Activated gamma-delta T cell (primary cell): ENCODE data around the gene GAA.
"Not testable (repeated sequence)": the region's sequence is repeated elsewhere in the genome, so short reads cannot be mapped to it uniquely, and the experiment has no call there.

Source experiments
- DNase-seq: peaks from one replicate; lab custom pipeline; 2025; lab: John Stamatoyannopoulos, UW

The GAA gene

GRCh38 chr17:80083136-80083661 lies 18.2 kb upstream of the GAA start:
- no peak for DNase-seq

DNA sequence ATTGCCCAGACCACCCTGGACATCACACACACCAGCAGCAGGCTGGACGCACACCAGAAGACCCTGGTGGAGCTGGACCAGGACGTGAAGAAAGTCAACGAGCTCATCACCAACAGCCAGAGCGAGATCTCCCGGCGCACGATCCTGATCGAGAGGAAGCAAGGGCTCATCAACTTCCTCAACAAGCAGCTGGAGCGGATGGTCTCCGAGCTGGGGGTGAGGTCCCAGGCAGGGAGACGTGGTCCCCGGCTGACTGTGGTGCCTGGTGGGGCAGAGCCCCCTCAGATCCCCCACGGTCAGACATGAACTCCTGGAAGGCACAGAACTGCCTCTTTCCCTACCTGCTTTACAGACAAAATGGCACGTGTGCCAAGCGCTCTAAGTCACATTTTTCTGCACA lies 16.6 kb upstream of the GAA start:
- DNase-seq, result no peak

DNA sequence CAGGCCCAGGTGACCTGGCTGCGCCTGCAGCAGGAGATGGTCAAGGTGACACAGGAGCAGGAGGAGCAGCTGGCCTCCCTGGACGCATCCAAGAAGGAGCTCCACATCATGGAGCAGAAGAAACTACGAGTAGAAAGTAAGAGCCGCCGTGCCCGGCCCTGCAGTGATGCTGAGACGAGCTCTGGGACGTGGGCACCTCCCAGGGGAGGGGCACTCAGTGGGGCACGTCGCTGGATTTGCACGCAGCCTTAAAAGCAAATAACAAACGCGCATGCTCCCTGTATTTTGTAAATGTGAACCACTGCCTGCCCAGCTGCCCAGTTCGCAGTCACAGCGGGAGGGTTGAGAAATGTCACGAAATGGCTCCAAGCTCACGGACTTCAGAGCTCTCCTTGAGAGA lies 15.3 kb upstream of the GAA start:
- DNase-seq, result no peak

- DNase-seq, result no peak
Measured at GRCh38 chr17:80086616-80087015, 14.8 kb upstream of the GAA start.

DNA sequence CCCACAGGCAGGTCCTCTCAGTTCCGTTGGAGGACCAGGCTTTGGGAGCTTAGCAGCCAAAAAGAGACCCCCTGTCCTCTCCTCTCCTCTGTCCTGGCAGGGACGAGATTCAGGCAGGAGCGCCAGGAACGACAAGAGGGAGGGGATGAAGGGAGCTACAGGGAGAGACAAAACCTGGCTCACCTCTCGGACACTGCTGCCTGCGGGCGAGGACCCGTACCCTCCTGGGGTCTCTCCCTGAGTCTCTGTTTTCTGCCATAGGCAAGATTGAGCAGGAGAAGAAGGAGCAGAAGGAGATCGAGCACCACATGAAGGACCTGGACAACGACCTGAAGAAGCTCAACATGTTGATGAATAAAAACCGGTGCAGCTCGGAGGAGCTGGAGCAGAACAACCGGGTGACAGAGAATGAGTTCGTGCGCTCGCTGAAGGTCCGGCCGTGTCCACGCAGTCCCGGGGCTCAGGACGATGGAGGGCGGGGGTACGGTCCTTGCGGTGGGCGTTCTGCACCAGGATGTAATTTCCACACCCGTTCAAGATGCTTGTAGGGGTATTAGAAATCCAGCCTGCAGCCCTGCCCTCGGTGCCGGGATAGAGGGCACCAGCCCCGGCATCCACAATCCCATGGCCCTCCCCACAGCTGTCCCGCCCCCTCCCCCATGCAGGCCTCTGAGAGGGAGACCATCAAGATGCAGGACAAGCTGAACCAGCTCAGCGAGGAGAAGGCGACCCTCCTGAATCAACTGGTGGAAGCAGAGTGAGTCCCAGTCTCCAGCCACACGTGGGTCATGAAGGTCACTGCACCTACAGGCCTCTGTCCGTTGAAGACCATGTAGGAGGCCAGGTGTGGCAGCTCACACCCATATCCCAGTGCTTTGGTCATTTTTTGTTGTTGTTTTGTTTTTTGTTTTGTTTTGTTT lies 13.8 kb upstream of the GAA start:
- DNase-seq, result no peak

- no peak for DNase-seq
Measured at GRCh38 chr17:80089762-80090161, 11.6 kb upstream of the GAA start.

DNA sequence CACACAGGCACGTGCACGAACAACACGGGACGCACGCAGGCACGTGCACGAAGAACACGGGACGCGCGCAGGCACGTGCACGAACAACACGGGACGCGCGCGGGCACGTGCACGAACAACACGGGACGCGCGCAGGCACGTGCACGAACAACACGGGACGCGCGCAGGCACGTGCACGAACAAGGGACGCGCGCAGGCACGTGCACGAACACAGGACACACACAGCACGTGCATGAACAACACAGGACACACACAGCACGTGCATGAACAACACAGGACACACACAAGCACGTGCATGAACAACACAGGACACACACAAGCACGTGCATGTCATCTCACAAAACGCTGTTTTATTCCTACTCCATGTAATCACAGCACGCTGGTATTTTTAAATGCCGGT lies 11.2 kb upstream of the GAA start:
- DNase-seq, result not testable (repeated sequence)

- no peak for DNase-seq
Measured at GRCh38 chr17:80091376-80091775, 10.0 kb upstream of the GAA start.

DNA sequence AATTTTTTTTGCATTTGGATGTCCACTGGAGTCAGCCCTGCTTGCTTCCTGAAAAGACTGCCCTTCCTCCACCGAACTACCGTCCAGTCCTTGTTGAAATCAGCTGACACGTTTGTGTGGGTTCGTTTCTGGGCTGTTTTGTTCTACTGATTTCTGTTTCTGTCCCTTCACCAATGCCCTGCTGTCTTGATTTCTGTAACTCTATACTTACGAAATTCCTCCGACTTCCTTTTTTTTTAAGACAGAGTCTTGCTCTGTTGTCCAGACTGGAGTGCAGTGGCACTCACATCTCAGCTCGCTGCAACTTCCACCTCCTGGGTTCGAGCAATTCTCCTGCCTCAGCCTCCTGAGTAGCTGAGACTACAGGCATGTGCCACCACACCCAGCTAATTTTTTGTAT lies 8.4 kb upstream of the GAA start:
- no peak for DNase-seq

DNA sequence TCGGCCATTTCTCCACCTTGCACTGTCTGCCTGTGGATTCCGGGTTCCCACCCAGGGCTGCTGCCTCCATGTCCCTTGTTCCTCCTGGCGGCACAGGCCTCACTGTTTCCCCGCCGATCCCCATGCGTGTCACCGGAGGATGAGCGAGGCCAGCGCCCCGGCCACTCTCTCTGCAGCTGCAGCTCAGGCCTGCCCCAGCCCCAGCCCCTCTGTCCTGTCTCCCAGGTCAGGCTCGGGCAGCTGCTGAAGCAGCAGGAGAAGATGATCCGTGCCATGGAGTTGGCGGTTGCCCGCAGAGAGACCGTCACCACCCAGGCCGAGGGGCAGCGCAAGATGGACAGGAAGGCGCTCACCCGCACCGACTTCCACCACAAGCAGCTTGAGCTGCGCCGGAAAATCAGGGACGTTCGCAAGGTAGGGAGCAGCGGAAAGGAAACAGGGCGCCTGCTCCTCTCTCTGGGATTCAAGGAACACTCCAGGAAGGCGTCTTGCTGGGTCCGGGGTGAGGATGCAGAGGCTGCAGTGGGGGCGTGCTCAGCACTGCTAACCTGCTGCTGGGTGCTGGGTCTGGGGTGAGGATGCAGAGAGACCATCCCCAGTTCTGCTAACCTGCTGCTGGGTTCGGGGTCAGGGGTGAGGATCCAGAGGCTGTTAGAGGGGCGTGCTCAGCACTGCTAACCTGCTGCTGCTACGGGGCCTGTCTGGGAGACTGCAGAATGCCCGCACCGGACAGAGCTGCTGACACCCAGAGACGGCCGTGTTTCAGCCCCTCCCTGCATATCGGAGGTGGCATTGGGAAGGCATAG lies 6.1 kb upstream of the GAA start:
- no peak for DNase-seq

DNA sequence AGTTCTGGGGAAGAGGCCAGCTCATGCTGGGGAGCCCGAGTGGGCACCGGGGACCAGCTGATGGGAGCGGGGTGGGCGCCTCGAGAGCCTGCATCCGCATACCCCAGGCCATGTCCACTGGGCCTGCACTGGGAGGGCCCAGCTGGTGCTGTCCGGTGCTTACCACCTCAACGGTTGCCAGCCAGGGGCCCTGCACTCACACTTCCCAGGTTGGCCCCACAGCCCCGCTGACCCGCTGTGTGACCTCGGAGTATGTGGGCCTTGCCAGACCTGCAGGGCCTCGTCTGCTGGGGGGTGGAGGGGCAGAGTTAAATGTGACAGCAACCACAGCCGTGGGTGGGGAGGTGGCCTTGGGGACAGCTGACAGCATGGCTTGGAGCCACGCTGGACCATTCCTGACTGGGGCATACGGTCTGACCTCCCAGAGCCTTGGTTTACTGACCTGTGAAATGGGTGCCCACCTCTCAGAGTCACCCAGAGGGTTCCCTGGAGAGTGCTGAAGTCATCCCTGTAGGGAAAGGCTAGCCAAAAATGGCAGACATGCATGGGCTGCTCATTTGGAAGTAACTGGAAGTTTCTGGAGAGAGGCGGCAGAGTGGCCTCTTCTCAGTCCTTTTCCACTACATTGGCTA lies 5.4 kb upstream of the GAA start:
- no peak for DNase-seq

- no peak for DNase-seq
Measured at GRCh38 chr17:80096561-80097021, 4.8 kb upstream of the GAA start.

DNA sequence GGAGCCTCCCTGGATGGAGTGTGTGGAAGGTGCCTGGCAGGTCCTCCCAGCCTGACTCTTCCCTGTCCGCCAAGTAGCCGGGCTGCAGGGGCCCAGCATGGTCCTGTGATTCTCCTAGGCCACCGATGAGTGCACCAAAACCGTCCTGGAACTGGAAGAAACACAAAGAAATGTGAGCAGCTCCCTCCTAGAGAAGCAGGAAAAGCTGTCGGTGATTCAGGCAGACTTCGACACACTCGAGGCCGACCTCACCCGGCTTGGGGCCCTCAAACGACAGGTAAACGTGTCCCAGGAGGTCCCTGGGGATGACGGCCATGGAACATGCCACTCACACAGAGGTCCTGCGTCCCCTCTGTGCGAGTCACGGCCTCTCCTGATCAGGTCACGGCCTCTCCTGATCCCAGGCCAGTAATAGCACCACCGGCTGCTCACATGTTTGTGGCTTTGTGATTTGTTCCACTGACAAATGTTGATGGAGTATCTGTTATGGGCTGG lies 4.2 kb upstream of the GAA start:
- DNase-seq, result no peak

GRCh38 chr17:80097844-80098691 lies 3.3 kb upstream of the GAA start:
- DNase-seq, result no peak

DNA sequence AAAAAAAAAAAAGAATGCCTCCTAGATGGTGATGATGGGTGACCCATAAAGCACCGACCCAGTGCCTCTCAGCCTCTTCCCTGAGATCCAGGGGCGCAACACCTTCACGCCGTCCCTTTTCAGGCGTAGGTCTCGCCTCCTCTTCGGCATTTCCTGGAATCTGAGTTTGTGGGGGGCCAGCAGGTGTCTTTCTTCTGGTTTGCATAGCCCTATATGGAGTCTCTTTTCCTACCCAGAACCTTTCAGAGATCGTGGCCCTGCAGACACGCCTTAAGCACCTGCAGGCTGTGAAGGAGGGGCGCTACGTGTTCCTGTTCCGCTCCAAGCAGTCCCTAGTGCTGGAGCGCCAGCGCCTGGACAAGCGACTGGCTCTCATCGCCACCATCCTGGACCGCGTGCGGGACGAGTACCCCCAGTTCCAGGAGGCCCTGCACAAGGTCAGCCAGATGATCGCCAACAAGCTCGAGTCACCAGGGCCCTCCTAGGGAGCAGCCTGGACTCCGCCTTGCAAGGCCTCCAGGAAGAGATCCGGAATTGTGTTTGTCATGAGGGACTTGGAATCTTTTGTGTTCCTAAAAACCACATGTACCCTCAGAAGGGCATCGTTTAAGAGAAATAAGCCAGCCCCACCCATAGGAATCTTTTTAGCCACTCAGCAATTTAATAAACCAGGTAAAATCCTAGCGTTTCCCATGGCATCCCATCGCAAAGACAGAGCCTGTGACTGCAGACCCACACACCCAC lies 1.9 kb upstream of the GAA start:
- DNase-seq, result no peak

DNA sequence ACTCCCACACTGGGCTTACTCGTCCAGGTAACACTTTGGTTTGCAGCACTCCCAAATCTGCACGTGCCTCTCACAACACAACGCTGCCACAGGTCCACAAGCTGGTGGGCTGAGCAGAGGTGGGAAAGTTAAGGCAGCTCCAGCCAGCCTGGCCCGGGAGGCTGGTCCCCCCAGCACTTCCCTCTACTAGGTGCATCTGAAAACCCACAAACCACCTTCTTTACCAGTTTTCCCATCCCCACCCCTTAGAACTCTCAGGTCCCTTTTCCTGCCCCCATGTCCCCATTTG lies 1.4 kb upstream of the GAA start:
- no peak for DNase-seq

DNA sequence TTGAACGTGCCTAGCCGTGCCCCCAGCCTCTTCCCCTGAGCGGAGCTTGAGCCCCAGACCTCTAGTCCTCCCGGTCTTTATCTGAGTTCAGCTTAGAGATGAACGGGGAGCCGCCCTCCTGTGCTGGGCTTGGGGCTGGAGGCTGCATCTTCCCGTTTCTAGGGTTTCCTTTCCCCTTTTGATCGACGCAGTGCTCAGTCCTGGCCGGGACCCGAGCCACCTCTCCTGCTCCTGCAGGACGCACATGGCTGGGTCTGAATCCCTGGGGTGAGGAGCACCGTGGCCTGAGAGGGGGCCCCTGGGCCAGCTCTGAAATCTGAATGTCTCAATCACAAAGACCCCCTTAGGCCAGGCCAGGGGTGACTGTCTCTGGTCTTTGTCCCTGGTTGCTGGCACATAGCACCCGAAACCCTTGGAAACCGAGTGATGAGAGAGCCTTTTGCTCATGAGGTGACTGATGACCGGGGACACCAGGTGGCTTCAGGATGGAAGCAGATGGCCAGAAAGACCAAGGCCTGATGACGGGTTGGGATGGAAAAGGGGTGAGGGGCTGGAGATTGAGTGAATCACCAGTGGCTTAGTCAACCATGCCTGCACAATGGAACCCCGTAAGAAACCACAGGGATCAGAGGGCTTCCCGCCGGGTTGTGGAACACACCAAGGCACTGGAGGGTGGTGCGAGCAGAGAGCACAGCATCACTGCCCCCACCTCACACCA lies 724 bp downstream of the GAA start:
- no peak for DNase-seq

DNA sequence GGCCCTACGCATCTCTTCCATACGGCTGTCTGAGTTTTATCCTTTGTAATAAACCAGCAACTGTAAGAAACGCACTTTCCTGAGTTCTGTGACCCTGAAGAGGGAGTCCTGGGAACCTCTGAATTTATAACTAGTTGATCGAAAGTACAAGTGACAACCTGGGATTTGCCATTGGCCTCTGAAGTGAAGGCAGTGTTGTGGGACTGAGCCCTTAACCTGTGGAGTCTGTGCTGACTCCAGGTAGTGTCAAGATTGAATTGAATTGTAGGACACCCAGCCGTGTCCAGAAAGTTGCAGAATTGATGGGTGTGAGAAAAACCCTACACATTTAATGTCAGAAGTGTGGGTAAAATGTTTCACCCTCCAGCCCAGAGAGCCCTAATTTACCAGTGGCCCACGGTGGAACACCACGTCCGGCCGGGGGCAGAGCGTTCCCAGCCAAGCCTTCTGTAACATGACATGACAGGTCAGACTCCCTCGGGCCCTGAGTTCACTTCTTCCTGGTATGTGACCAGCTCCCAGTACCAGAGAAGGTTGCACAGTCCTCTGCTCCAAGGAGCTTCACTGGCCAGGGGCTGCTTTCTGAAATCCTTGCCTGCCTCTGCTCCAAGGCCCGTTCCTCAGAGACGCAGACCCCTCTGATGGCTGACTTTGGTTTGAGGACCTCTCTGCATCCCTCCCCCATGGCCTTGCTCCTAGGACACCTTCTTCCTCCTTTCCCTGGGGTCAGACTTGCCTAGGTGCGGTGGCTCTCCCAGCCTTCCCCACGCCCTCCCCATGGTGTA lies 1.5 kb downstream of the GAA start:
- DNase-seq, result no peak

DNA sequence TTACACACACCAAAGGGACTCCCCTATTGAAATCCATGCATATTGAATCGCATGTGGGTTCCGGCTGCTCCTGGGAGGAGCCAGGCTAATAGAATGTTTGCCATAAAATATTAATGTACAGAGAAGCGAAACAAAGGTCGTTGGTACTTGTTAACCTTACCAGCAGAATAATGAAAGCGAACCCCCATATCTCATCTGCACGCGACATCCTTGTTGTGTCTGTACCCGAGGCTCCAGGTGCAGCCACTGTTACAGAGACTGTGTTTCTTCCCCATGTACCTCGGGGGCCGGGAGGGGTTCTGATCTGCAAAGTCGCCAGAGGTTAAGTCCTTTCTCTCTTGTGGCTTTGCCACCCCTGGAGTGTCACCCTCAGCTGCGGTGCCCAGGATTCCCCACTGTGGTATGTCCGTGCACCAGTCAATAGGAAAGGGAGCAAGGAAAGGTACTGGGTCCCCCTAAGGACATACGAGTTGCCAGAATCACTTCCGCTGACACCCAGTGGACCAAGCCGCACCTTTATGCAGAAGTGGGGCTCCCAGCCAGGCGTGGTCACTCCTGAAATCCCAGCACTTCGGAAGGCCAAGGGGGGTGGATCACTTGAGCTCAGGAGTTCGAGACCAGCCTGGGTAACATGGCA lies 2.2 kb downstream of the GAA start:
- DNase-seq, result no peak
